Left lung (tissue), 10 donors: ENCODE results near the gene ABCD1. TPM values are rescaled to one million over a fixed set of nuclear protein-coding genes. Genes with fewer than 3 reads are reported as not detected.

Experiments
- ATAC-seq: fragments of 200-7000 bp; cut with Tn5 transposase; one replicate; pipeline ENCODE4 v1.9.1; 2020; ENCODE audit warnings: moderate library complexity
- DNase-seq, 4 donors: peaks; one replicate each; pipeline ENCODE4 v3.0.0-alpha.2; 2013 to 2020
- H3K27ac ChIP-seq, 2 donors: fragments of 200-600 bp; sonication (generic) in 1 of 2; one replicate each; pipeline versions ENCODE4 v1.5.0 to v1.8.0; 2020 to 2021
- H3K27me3 ChIP-seq, 2 donors: fragments of 200-600 bp; sonication (generic) in 1 of 2; one replicate each; pipeline versions ENCODE4 v1.5.0 to v1.8.0; 2020 to 2021
- H3K36me3 ChIP-seq, 2 donors: fragments of 200-600 bp; sonication (generic) in 1 of 2; one replicate each; pipeline versions ENCODE4 v1.5.0 to v1.8.0; 2020 to 2021
- H3K4me1 ChIP-seq, 2 donors: fragments of 200-600 bp; one replicate each; pipeline ENCODE4 v1.8.0; 2021
- H3K4me3 ChIP-seq, 2 donors: fragments of 200-600 bp; sonication (generic) in 1 of 2; one replicate each; pipeline versions ENCODE4 v1.5.0 to v1.8.0; 2020 to 2021; ENCODE audit warnings: mild to moderate bottlenecking in 1 of 2
- H3K9me3 ChIP-seq, 2 donors: fragments of 200-600 bp; sonication (generic) in 1 of 2; one replicate each; pipeline versions ENCODE4 v1.5.0 to v1.8.0; 2020 to 2021
- CTCF ChIP-seq, 2 donors: fragments of 200-600 bp; sonication (generic) in 1 of 2; IDR thresholded peaks; one replicate each; pipeline versions ENCODE4 v1.5.0 to v1.8.0; 2021; ENCODE audit warnings: antibody characterized with exemption in 2 of 2
- intact Hi-C, 2 donors: fragments of 100-400 bp; cut with DNase I; formaldehyde crosslinking; loops; one replicate each; pipeline versions ENCODE4 v1.11.2 to v1.14.2; 2022
- polyA plus RNA-seq, 6 donors: library from polyadenylated mRNA; unstranded; fragments of 120-200 nt; gene quantifications; one replicate each; pipeline ENCODE4 v1.2.1, GENCODE V29; 2013; ENCODE audit not compliant: insufficient read length in 6 of 6
- total RNA-seq, 2 donors: library from RNA; stranded (reverse); fragmentation: NEBNext Ultra II Directional; extraction: Animal tissue kit (Norgen Biotek cat#: 25700); gene quantifications; one replicate each; pipeline ENCODE4 v1.2.1, GENCODE V29; 2021
- donor health status: DM: no; HTN: yes; CAD: no.
- donor health status: DM: no; HTN: no; CAD: no.

ABCD1 gene
- total and polyA plus RNA-seq, 8 donors, result 6.5 to 18.5 (median 10.0) TPM

GRCh38 chrX:153793291-153793690, 68.6 kb downstream of the ABCD1 start:
- Histone ChIP-seq H3K27me3 (no peaks in the 10 kb centered on the region), H3K9me3 (no peaks in the 10 kb centered on the region), H3K4me3 (peak overlapping the region; percentile 41 to 76), H3K36me3 (peaks cover 0 to 43% of the 10 kb centered on the region in 2 donors), H3K27ac (peak overlapping the region; percentile 89 to 94), H3K4me1 (peaks cover 0 to 38% of the 10 kb centered on the region in 2 donors)
- intact Hi-C loops, result no loop called here
- ATAC-seq (peak; percentile 5), DNase-seq (no peak)
- TF ChIP-seq CTCF (IDR thresholded peaks at IDR 0.05), result no peak

Other genes with a start within 250 kb of the ABCD1 start
- 100 to 1,000 TPM; 200 to 492 TPM for gene BGN, start 229.9 kb upstream of the ABCD1 start, total RNA-seq
- 100 to 1,000 TPM; 175 to 233 (median 201) TPM for gene BGN, start 229.9 kb upstream of the ABCD1 start, polyA plus RNA-seq
- not detected for gene ATP2B3, start 207.2 kb upstream of the ABCD1 start, total RNA-seq
- gene ATP2B3, start 207.2 kb upstream of the ABCD1 start, polyA plus RNA-seq, result under 1 TPM; 0.10 to 0.33 (median 0.19) TPM
- gene CCNQ, start 125.7 kb upstream of the ABCD1 start, total RNA-seq, result 10 to 100 TPM; 17.1 to 18.7 TPM
- 10 to 100 TPM; 10.8 to 15.5 (median 12.5) TPM for gene CCNQ, start 125.7 kb upstream of the ABCD1 start, polyA plus RNA-seq
- gene DUSP9, start 77.7 kb upstream of the ABCD1 start, total RNA-seq, result under 1 TPM in 1 of 2 donors, not detected in 1; 0.16 TPM
- under 1 TPM; 0.10 to 0.56 (median 0.30) TPM for gene DUSP9, start 77.7 kb upstream of the ABCD1 start, polyA plus RNA-seq
- 1 to 10 TPM in 1 of 2 donors, not detected in 1; 1.1 TPM for gene PNCK, start 51.0 kb upstream of the ABCD1 start, total RNA-seq
- gene PNCK, start 51.0 kb upstream of the ABCD1 start, polyA plus RNA-seq, result 1 to 10 TPM in 1 of 6 donors, under 1 TPM in 5; 0.34 to 1.4 (median 0.56) TPM
- gene SLC6A8, start 36.9 kb upstream of the ABCD1 start, total RNA-seq, result 10 to 100 TPM; 10.5 to 11.2 TPM
- gene SLC6A8, start 36.9 kb upstream of the ABCD1 start, polyA plus RNA-seq, result 10 to 100 TPM in 2 of 6 donors, 1 to 10 TPM in 4; 6.8 to 12.1 (median 9.5) TPM
- gene BCAP31, start 469 bp upstream of the ABCD1 start, total RNA-seq, result 100 to 1,000 TPM; 218 to 243 TPM
- gene BCAP31, start 469 bp upstream of the ABCD1 start, polyA plus RNA-seq, result 100 to 1,000 TPM; 126 to 145 (median 137) TPM
- gene PLXNB3, start 39.4 kb downstream of the ABCD1 start, total RNA-seq, result 1 to 10 TPM; 3.0 to 3.9 TPM
- gene PLXNB3, start 39.4 kb downstream of the ABCD1 start, polyA plus RNA-seq, result 1 to 10 TPM; 2.7 to 5.2 (median 3.7) TPM
- under 1 TPM; 0.55 to 0.60 TPM for gene SRPK3, start 56.2 kb downstream of the ABCD1 start, total RNA-seq
- gene SRPK3, start 56.2 kb downstream of the ABCD1 start, polyA plus RNA-seq, result 1 to 10 TPM in 4 of 6 donors, under 1 TPM in 2; 0.70 to 1.7 (median 1.3) TPM
- gene IDH3G, start 69.5 kb downstream of the ABCD1 start, total RNA-seq, result 10 to 100 TPM; 42.4 to 52.9 TPM
- gene IDH3G, start 69.5 kb downstream of the ABCD1 start, polyA plus RNA-seq, result 10 to 100 TPM; 54.2 to 72.3 (median 55.6) TPM
- 100 to 1,000 TPM; 295 to 327 TPM for gene SSR4, start 69.8 kb downstream of the ABCD1 start, total RNA-seq
- 100 to 1,000 TPM; 153 to 187 (median 173) TPM for gene SSR4, start 69.8 kb downstream of the ABCD1 start, polyA plus RNA-seq
- gene PDZD4, start 105.7 kb downstream of the ABCD1 start, total RNA-seq, result 1 to 10 TPM; 2.3 to 3.5 TPM
- 10 to 100 TPM in 5 of 6 donors, 1 to 10 TPM in 1; 8.3 to 13.7 (median 10.9) TPM for gene PDZD4, start 105.7 kb downstream of the ABCD1 start, polyA plus RNA-seq
- gene L1CAM, start 161.3 kb downstream of the ABCD1 start, total RNA-seq, result under 1 TPM; 0.55 to 0.86 TPM
- under 1 TPM; 0.27 to 0.65 (median 0.49) TPM for gene L1CAM, start 161.3 kb downstream of the ABCD1 start, polyA plus RNA-seq
- 1 to 10 TPM in 1 of 2 donors, under 1 TPM in 1; 0.87 to 1.3 TPM for gene AVPR2, start 179.8 kb downstream of the ABCD1 start, total RNA-seq
- under 1 TPM; 0.52 to 0.86 (median 0.82) TPM for gene AVPR2, start 179.8 kb downstream of the ABCD1 start, polyA plus RNA-seq
- gene ARHGAP4, start 201.4 kb downstream of the ABCD1 start, total RNA-seq, result 10 to 100 TPM; 35.6 to 96.2 TPM
- 10 to 100 TPM; 21.9 to 29.4 (median 24.1) TPM for gene ARHGAP4, start 201.4 kb downstream of the ABCD1 start, polyA plus RNA-seq
- 100 to 1,000 TPM in 1 of 2 donors, 10 to 100 TPM in 1; 87.5 to 105 TPM for gene NAA10, start 210.2 kb downstream of the ABCD1 start, total RNA-seq
- 10 to 100 TPM; 49.0 to 80.7 (median 54.0) TPM for gene NAA10, start 210.2 kb downstream of the ABCD1 start, polyA plus RNA-seq
- 10 to 100 TPM; 44.7 to 62.1 TPM for gene RENBP, start 219.8 kb downstream of the ABCD1 start, total RNA-seq
- 1 to 10 TPM; 5.2 to 7.5 (median 6.2) TPM for gene RENBP, start 219.8 kb downstream of the ABCD1 start, polyA plus RNA-seq
- gene HCFC1, start 247.0 kb downstream of the ABCD1 start, total RNA-seq, result 10 to 100 TPM; 46.6 to 58.1 TPM
- 10 to 100 TPM; 28.4 to 47.6 (median 41.7) TPM for gene HCFC1, start 247.0 kb downstream of the ABCD1 start, polyA plus RNA-seq
- 10 to 100 TPM in 1 of 2 donors, 1 to 10 TPM in 1; 8.8 to 13.5 TPM for gene TMEM187, start 247.9 kb downstream of the ABCD1 start, total RNA-seq
- 1 to 10 TPM; 3.9 to 7.9 (median 5.8) TPM for gene TMEM187, start 247.9 kb downstream of the ABCD1 start, polyA plus RNA-seq